Measurements from ENCODE around the gene NGLY1. TPM values are rescaled to one million over a fixed set of nuclear protein-coding genes. Genes with fewer than 3 reads are reported as not detected.

Gene NGLY1
- total and polyA plus RNA-seq, 9 of the 15 experiments (the other 6 are each of a cell fraction or from before 2014, with no cell fraction given), result 52.2 to 124 (median 87.6) TPM

- peak; percentile 9; the same call in 1 of the 2 replicates for TF ChIP-seq MEF2D (tag; conservative IDR thresholded peaks at IDR 0.05; ENCODE audit: low read depth)
- TF ChIP-seq HMG20A (CRISPR knock-in tag; conservative IDR thresholded peaks at IDR 0.05), result no peak
- TF ChIP-seq ZBTB40 (IDR thresholded peaks at IDR 0.05), result 0 out of 2 replicates have a peak, but pooled peaks have one; percentile 43
- no peak for TF ChIP-seq ZBTB40 (CRISPR knock-in tag; IDR thresholded peaks at IDR 0.05)
- no peak for TF ChIP-seq TCF7 (IDR thresholded peaks at IDR 0.05; ENCODE audit: borderline replicate concordance)
- no peak for TF ChIP-seq NCOA2 (IDR thresholded peaks at IDR 0.05; ENCODE audit: partially characterized antibody in 2 of 2)
- peak; percentile 43; the same call in 1 of the 2 replicates for TF ChIP-seq SMARCC2 (IDR thresholded peaks at IDR 0.05; ENCODE audit: low read depth)
- TF ChIP-seq ZNF76 (CRISPR knock-in tag; IDR thresholded peaks at IDR 0.05; ENCODE audit: borderline replicate concordance), result no peak
- TF ChIP-seq ZNF263 (CRISPR knock-in tag; IDR thresholded peaks at IDR 0.05; ENCODE audit: borderline replicate concordance), result peak; percentile 56
- TF ChIP-seq MAFK (IDR thresholded peaks at IDR 0.05; ENCODE audit: low read length), result 0 out of 2 replicates have a peak, but pooled peaks have one; percentile 13
- TF ChIP-seq MAX (CRISPR knock-in tag; IDR thresholded peaks at IDR 0.05), result peak; percentile 68
- TF ChIP-seq CC2D1A (IDR thresholded peaks at IDR 0.05), result no peak
- peak; percentile 47; the same call in 1 of the 2 replicates for TF ChIP-seq E2F1 (CRISPR knock-in tag; IDR thresholded peaks at IDR 0.05)
- TF ChIP-seq POLR2B (IDR thresholded peaks at IDR 0.05; ENCODE audit: low read depth, partially characterized antibody), result no peak
- TF ChIP-seq HDAC2 (IDR thresholded peaks at IDR 0.05), result 0 out of 2 replicates have a peak, but pooled peaks have one; percentile 46
- no peak for TF ChIP-seq TCF15 (CRISPR knock-in tag; IDR thresholded peaks at IDR 0.05)
- TF ChIP-seq POLR2G (IDR thresholded peaks at IDR 0.05; ENCODE audit: low read depth, low read length), result no peak
Measured at GRCh38 chr3:25783661-25784512, 644 bp upstream of the NGLY1 start (continued).
